Adipocyte (in vitro differentiated cells): ENCODE data around the gene EMSY.

ENCODE experiments used
- DNase-seq: peaks from one replicate; pipeline ENCODE4 v3.0.0-alpha.2; 2015; ENCODE audit warnings: low read depth
- H3K27me3 ChIP-seq: replicated peaks from 2 replicates; pipeline ENCODE4 v1.7.0; 2013; ENCODE audit warnings: mild to moderate bottlenecking, low read length, moderate library complexity; ENCODE audit not compliant: control insufficient read depth, insufficient read depth
- H3K36me3 ChIP-seq: 2 replicates; pipeline ENCODE4 v1.7.0; 2013; ENCODE audit warnings: low read length, mild to moderate bottlenecking, moderate library complexity; ENCODE audit not compliant: control insufficient read depth, insufficient read depth, severe bottlenecking
- H3K4me1 ChIP-seq: 2 replicates; pipeline ENCODE4 v1.7.0; 2013; ENCODE audit warnings: mild to moderate bottlenecking, low read length, moderate library complexity; ENCODE audit not compliant: control insufficient read depth, insufficient read depth
- H3K4me3 ChIP-seq: 2 replicates; pipeline ENCODE4 v1.7.0; 2013; ENCODE audit warnings: mild to moderate bottlenecking, low read length, moderate library complexity
- H3K9ac ChIP-seq: 2 replicates; pipeline ENCODE4 v1.7.0; 2013; ENCODE audit warnings: mild to moderate bottlenecking, low read length, moderate library complexity
- H3K9me3 ChIP-seq: 2 replicates; pipeline ENCODE4 v1.7.0; 2013; ENCODE audit warnings: mild to moderate bottlenecking, low read length, moderate library complexity; ENCODE audit not compliant: control insufficient read depth

The EMSY gene

GRCh38 chr11:76524461-76524860, 79.6 kb downstream of the EMSY start:
- Histone ChIP-seq H3K4me1 (peaks cover 10% of the 10 kb centered on the region), H3K9ac (no peak overlapping the region), H3K9me3 (no peaks in the 10 kb centered on the region), H3K36me3 (peaks cover 29% of the 10 kb centered on the region), H3K27me3 (no peaks in the 10 kb centered on the region), H3K4me3 (no peak overlapping the region)
- DNase-seq: no peak

- Histone ChIP-seq H3K9ac (no peak overlapping the region), H3K4me3 (no peak overlapping the region), H3K36me3 (peaks cover 34% of the 10 kb centered on the region), H3K27me3 (no peaks in the 10 kb centered on the region), H3K9me3 (no peaks in the 10 kb centered on the region), H3K4me1 (peaks cover 10% of the 10 kb centered on the region)
- peak; percentile 65 for DNase-seq
These were observed 80.1 kb downstream of the EMSY start for GRCh38 chr11:76524919-76525318.

- Histone ChIP-seq H3K4me3 (no peak overlapping the region), H3K4me1 (peaks cover 10% of the 10 kb centered on the region), H3K9ac (no peak overlapping the region), H3K27me3 (no peaks in the 10 kb centered on the region), H3K36me3 (peaks cover 42% of the 10 kb centered on the region), H3K9me3 (no peaks in the 10 kb centered on the region)
- no peak for DNase-seq
These were observed 82.1 kb downstream of the EMSY start for GRCh38 chr11:76526878-76527277.

GRCh38 chr11:76542436-76542835, 97.6 kb downstream of the EMSY start:
- H3K4me3 ChIP-seq: no peak overlapping the region
- no peak overlapping the region for H3K9ac ChIP-seq
- H3K9me3 ChIP-seq: no peaks in the 10 kb centered on the region
- DNase-seq: no peak
- H3K36me3 ChIP-seq: peaks cover 56% of the 10 kb centered on the region
- H3K27me3 ChIP-seq: no peaks in the 10 kb centered on the region
- H3K4me1 ChIP-seq: no peaks in the 10 kb centered on the region

- DNase-seq: no peak
- no peaks in the 10 kb centered on the region for H3K9me3 ChIP-seq
- H3K4me1 ChIP-seq: no peaks in the 10 kb centered on the region
- no peak overlapping the region for H3K4me3 ChIP-seq
- H3K9ac ChIP-seq: no peak overlapping the region
- no peaks in the 10 kb centered on the region for H3K27me3 ChIP-seq
- H3K36me3 ChIP-seq: peaks cover 49% of the 10 kb centered on the region
These were observed 98.3 kb downstream of the EMSY start for GRCh38 chr11:76543006-76543703.

- Histone ChIP-seq H3K9me3 (no peaks in the 10 kb centered on the region), H3K27me3 (no peaks in the 10 kb centered on the region), H3K9ac (no peak overlapping the region)
These were observed 106.0 kb downstream of the EMSY start for GRCh38 chr11:76550781-76551180.

GRCh38 chr11:76551400-76551799, 106.6 kb downstream of the EMSY start:
- H3K9ac ChIP-seq: no peak overlapping the region
- peaks cover 4% of the 10 kb centered on the region for H3K4me1 ChIP-seq
- no peaks in the 10 kb centered on the region for H3K27me3 ChIP-seq
- DNase-seq: peak; percentile 70
- H3K9me3 ChIP-seq: no peaks in the 10 kb centered on the region
- H3K4me3 ChIP-seq: no peak overlapping the region
- peaks cover 7% of the 10 kb centered on the region for H3K36me3 ChIP-seq

More at GRCh38 chr11:76550781-76551180, 106.0 kb downstream of the EMSY start:
- peak; percentile 16 for DNase-seq
- no peak overlapping the region for H3K4me3 ChIP-seq
- peaks cover 4% of the 10 kb centered on the region for H3K4me1 ChIP-seq
- H3K36me3 ChIP-seq: peaks cover 13% of the 10 kb centered on the region

GRCh38 chr11:76552987-76553386, 108.2 kb downstream of the EMSY start:
- peaks cover 4% of the 10 kb centered on the region for H3K4me1 ChIP-seq
- H3K4me3 ChIP-seq: no peak overlapping the region
- no peak for DNase-seq
- H3K9ac ChIP-seq: no peak overlapping the region
- H3K9me3 ChIP-seq: no peaks in the 10 kb centered on the region
- no peaks in the 10 kb centered on the region for H3K36me3 ChIP-seq
- H3K27me3 ChIP-seq: no peaks in the 10 kb centered on the region

- no peaks in the 10 kb centered on the region for H3K9me3 ChIP-seq
- H3K4me1 ChIP-seq: peaks cover 4% of the 10 kb centered on the region
- no peaks in the 10 kb centered on the region for H3K27me3 ChIP-seq
- no peak overlapping the region for H3K9ac ChIP-seq
- no peak overlapping the region for H3K4me3 ChIP-seq
- H3K36me3 ChIP-seq: no peaks in the 10 kb centered on the region
- no peak for DNase-seq
These were observed 109.0 kb downstream of the EMSY start for GRCh38 chr11:76553554-76554476.

GRCh38 chr11:76554767-76555166, 109.9 kb downstream of the EMSY start:
- no peaks in the 10 kb centered on the region for H3K9me3 ChIP-seq
- no peak overlapping the region for H3K4me3 ChIP-seq
- no peak overlapping the region for H3K9ac ChIP-seq
- H3K36me3 ChIP-seq: no peaks in the 10 kb centered on the region
- DNase-seq: no peak
- H3K27me3 ChIP-seq: no peaks in the 10 kb centered on the region
- H3K4me1 ChIP-seq: peaks cover 4% of the 10 kb centered on the region

GRCh38 chr11:76557466-76557865, 112.6 kb downstream of the EMSY start:
- H3K27me3 ChIP-seq: no peaks in the 10 kb centered on the region
- no peaks in the 10 kb centered on the region for H3K9me3 ChIP-seq
- H3K4me1 ChIP-seq: no peaks in the 10 kb centered on the region
- no peak overlapping the region for H3K9ac ChIP-seq
- H3K36me3 ChIP-seq: no peaks in the 10 kb centered on the region
- no peak for DNase-seq
- no peak overlapping the region for H3K4me3 ChIP-seq
